Naive thymus-derived CD8-positive, alpha-beta T cell (primary cell): ENCODE data around the gene NEURL1B. TPM values are rescaled to one million over a fixed set of nuclear protein-coding genes. Genes with fewer than 3 reads are reported as not detected.

Experiments used
- ATAC-seq, 2 donors: fragments of 150-1000 bp; cut with Tn5 transposase in 1 of 2; sonication (Bioruptor Pico), chemical (Tn5 transposase) in 1 of 2; 1 replicate in 1 of 2; 2 replicates in 1 of 2; pipeline ENCODE4 v1.10.0; 2021; ENCODE audit warnings: mild to moderate bottlenecking in 2 of 2, moderate library complexity in 2 of 2
- POLR2A ChIA-PET: fragments of 350-600 bp; sonication (Branson Sonifier 250); formaldehyde crosslinking; loops from one replicate; lab custom pipeline; 2021; ENCODE audit warnings: antibody characterized with exemption; lab: Charles Lee
- DNase-seq, 10 donors: peaks; one replicate each; pipeline versions ENCODE4 v3.0.0 to v3.0.0-alpha.2; 2020 to 2022
- H3K27ac Mint-ChIP-seq, 10 donors: one replicate each; pipeline ENCODE4 v1.8.0; 2020 to 2022; ENCODE audit warnings: mild to moderate bottlenecking in 10 of 10, mixed read lengths in 10 of 10, moderate library complexity in 4 of 10, inconsistent platforms in 1 of 10
- H3K27me3 Mint-ChIP-seq, 5 donors: one replicate each; pipeline ENCODE4 v1.8.0; 2021 to 2022; ENCODE audit warnings: mixed read lengths in 5 of 5
- H3K36me3 Mint-ChIP-seq, 3 donors: one replicate each; pipeline ENCODE4 v1.8.0; 2020 to 2022; ENCODE audit warnings: mixed read lengths in 3 of 3, mild to moderate bottlenecking in 2 of 3, inconsistent platforms in 1 of 3
- H3K4me1 Mint-ChIP-seq, 4 donors: one replicate each; pipeline ENCODE4 v1.8.0; 2021 to 2022; ENCODE audit warnings: mixed read lengths in 4 of 4
- H3K4me3 Mint-ChIP-seq, 10 donors: one replicate each; pipeline ENCODE4 v1.8.0; 2020 to 2022; ENCODE audit warnings: mild to moderate bottlenecking in 10 of 10, mixed read lengths in 10 of 10, moderate library complexity in 6 of 10, inconsistent platforms in 1 of 10
- H3K9me3 Mint-ChIP-seq, 9 donors: one replicate each; pipeline ENCODE4 v1.8.0; 2020 to 2022; ENCODE audit warnings: mixed read lengths in 9 of 9, mild to moderate bottlenecking in 3 of 9, inconsistent platforms in 1 of 9, moderate library complexity in 1 of 9
- polyA plus RNA-seq, 3 donors: library from polyadenylated mRNA; unstranded; fragments of 300-500 nt; fragmentation: Illumina TruSeq; gene quantifications; one replicate each; pipeline ENCODE4 v1.2.3, GENCODE V29; 2021
- total RNA-seq, 8 experiments: library from RNA in 2 of 8; stranded (reverse) in 2 of 8; gene quantifications; one replicate each; pipeline ENCODE4 v1.2.3 and lab custom pipeline; 2021 to 2026

NEURL1B gene
- total and polyA plus RNA-seq, 5 experiments from 2014 or later, result 0.06 to 0.49 (median 0.38) TPM; not detected in 2

- no peak overlapping the region for H3K4me3 Mint-ChIP-seq
- no peaks in the 10 kb centered on the region for H3K9me3 Mint-ChIP-seq
- no peaks in the 10 kb centered on the region for H3K27me3 Mint-ChIP-seq
- DNase-seq (peak in 1 of 10 donors; percentile 28), ATAC-seq (no peak)
- POLR2A ChIA-PET, result no interaction called here
- H3K4me1 Mint-ChIP-seq, result peaks cover 6 to 21% (median 20%) of the 10 kb centered on the region in 4 donors
- no peak overlapping the region for H3K27ac Mint-ChIP-seq
- H3K36me3 Mint-ChIP-seq, result no peaks in the 10 kb centered on the region
These were observed 50.8 kb downstream of the NEURL1B start for GRCh38 chr5:172691886-172692285.

- Mint-ChIP-seq H3K4me3 (peak overlapping the region in 1 of 10 donors; percentile 20), H3K27me3 (no peaks in the 10 kb centered on the region), H3K27ac (no peak overlapping the region), H3K36me3 (no peaks in the 10 kb centered on the region), H3K4me1 (peaks cover 8 to 26% (median 26%) of the 10 kb centered on the region in 4 donors), H3K9me3 (no peaks in the 10 kb centered on the region)
- no peak for ATAC-seq
- DNase-seq, result no peak
- POLR2A ChIA-PET, result no interaction called here
These were observed 51.4 kb downstream of the NEURL1B start for GRCh38 chr5:172692451-172692850.

- no peak overlapping the region for H3K27ac Mint-ChIP-seq
- no peak overlapping the region for H3K4me3 Mint-ChIP-seq
- H3K4me1 Mint-ChIP-seq, result peaks cover 10 to 28% (median 26%) of the 10 kb centered on the region in 4 donors
- H3K27me3 Mint-ChIP-seq, result no peaks in the 10 kb centered on the region
- POLR2A ChIA-PET, result no interaction called here
- DNase-seq (no peak), ATAC-seq (no peak)
- no peaks in the 10 kb centered on the region for H3K36me3 Mint-ChIP-seq
- no peaks in the 10 kb centered on the region for H3K9me3 Mint-ChIP-seq
These were observed 51.9 kb downstream of the NEURL1B start for GRCh38 chr5:172692981-172693380.

GRCh38 chr5:172694061-172694460 is 53.0 kb downstream of the NEURL1B start:
- H3K9me3 Mint-ChIP-seq, result no peaks in the 10 kb centered on the region
- H3K36me3 Mint-ChIP-seq, result no peaks in the 10 kb centered on the region
- no peak for DNase-seq
- H3K4me1 Mint-ChIP-seq, result peaks cover 6 to 18% (median 15%) of the 10 kb centered on the region in 4 donors
- no peak for ATAC-seq
- POLR2A ChIA-PET, result interaction anchor here (0.6 kb wide), 1 partner anchor 1200 kb away, joined by 6 read pairs; no protein-coding TSS in a partner anchor
- H3K27me3 Mint-ChIP-seq, result no peaks in the 10 kb centered on the region
- peak overlapping the region in 3 of 10 donors; percentile 9 to 61 (median 58) for H3K27ac Mint-ChIP-seq
- H3K4me3 Mint-ChIP-seq, result no peak overlapping the region

- POLR2A ChIA-PET, result interaction anchor here (0.6 kb wide), 1 partner anchor 1200 kb away, joined by 6 read pairs; no protein-coding TSS in a partner anchor
- peaks cover 6 to 16% (median 11%) of the 10 kb centered on the region in 4 donors for H3K4me1 Mint-ChIP-seq
- DNase-seq, result peak in 1 of 10 donors; percentile 38
- H3K27ac Mint-ChIP-seq, result peak overlapping the region in 4 of 10 donors; percentile 1 to 61 (median 34)
- H3K4me3 Mint-ChIP-seq, result no peak overlapping the region
- no peaks in the 10 kb centered on the region for H3K36me3 Mint-ChIP-seq
- no peak for ATAC-seq
- no peaks in the 10 kb centered on the region for H3K9me3 Mint-ChIP-seq
- H3K27me3 Mint-ChIP-seq, result peaks cover 0 to 2% (median 0%) of the 10 kb centered on the region in 5 donors
These were observed 53.5 kb downstream of the NEURL1B start for GRCh38 chr5:172694541-172694940.

GRCh38 chr5:172695232-172696054 is 54.4 kb downstream of the NEURL1B start:
- Mint-ChIP-seq H3K27ac (peak overlapping the region in 5 of 10 donors; percentile 19 to 84 (median 63)), H3K9me3 (no peaks in the 10 kb centered on the region), H3K27me3 (peaks cover 0 to 4% (median 0%) of the 10 kb centered on the region in 5 donors), H3K4me1 (peaks cover 6 to 16% (median 11%) of the 10 kb centered on the region in 4 donors), H3K4me3 (peak overlapping the region in 4 of 10 donors; percentile 28 to 66 (median 56)), H3K36me3 (no peaks in the 10 kb centered on the region)
- ATAC-seq (no peak), DNase-seq (peak in 1 of 10 donors; percentile 45)
- POLR2A ChIA-PET, result interaction anchor here (1.0 to 1.2 kb wide), 2 partner anchors 12 to 14 kb away, joined by 3 read pairs; no protein-coding TSS in a partner anchor

- Mint-ChIP-seq H3K27me3 (peaks cover 0 to 11% (median 7%) of the 10 kb centered on the region in 5 donors), H3K4me1 (peaks cover 6 to 19% (median 11%) of the 10 kb centered on the region in 4 donors), H3K4me3 (peak overlapping the region; percentile 10 to 99 (median 92)), H3K36me3 (no peaks in the 10 kb centered on the region), H3K27ac (peak overlapping the region in 5 of 10 donors; percentile 67 to 98 (median 96)), H3K9me3 (no peaks in the 10 kb centered on the region)
- ATAC-seq, result no peak
- peak in 1 of 10 donors; percentile 23 for DNase-seq
- POLR2A ChIA-PET, result interaction anchor here (1.0 to 2.2 kb wide), 4 partner anchors 8 to 15 kb away, joined by 3 to 17 read pairs (median 4); no protein-coding TSS in a partner anchor
These were observed 55.2 kb downstream of the NEURL1B start for GRCh38 chr5:172696171-172696849.

- POLR2A ChIA-PET, result interaction anchor here (0.9 to 2.2 kb wide), 3 partner anchors 9 to 242 kb away, joined by 3 to 17 read pairs (median 4); no protein-coding TSS in a partner anchor
- H3K4me3 Mint-ChIP-seq, result peak overlapping the region; percentile 90 to 99 (median 94)
- peaks cover 8 to 26% (median 14%) of the 10 kb centered on the region in 4 donors for H3K4me1 Mint-ChIP-seq
- ATAC-seq (peak; percentile 95 to 98), DNase-seq (peak; percentile 66 to 91 (median 82))
- no peaks in the 10 kb centered on the region for H3K9me3 Mint-ChIP-seq
- H3K27ac Mint-ChIP-seq, result peak overlapping the region; percentile 93 to 98 (median 96)
- H3K27me3 Mint-ChIP-seq, result peaks cover 3 to 19% (median 14%) of the 10 kb centered on the region in 5 donors
- H3K36me3 Mint-ChIP-seq, result no peaks in the 10 kb centered on the region
These were observed 56.4 kb downstream of the NEURL1B start for GRCh38 chr5:172697123-172698121.

- no peak for ATAC-seq
- Mint-ChIP-seq H3K9me3 (no peaks in the 10 kb centered on the region), H3K4me1 (peaks cover 8 to 26% (median 14%) of the 10 kb centered on the region in 4 donors), H3K36me3 (no peaks in the 10 kb centered on the region), H3K4me3 (no peak overlapping the region), H3K27me3 (peaks cover 11 to 34% (median 25%) of the 10 kb centered on the region in 5 donors), H3K27ac (no peak overlapping the region)
- peak in 1 of 10 donors; percentile 28 for DNase-seq
- POLR2A ChIA-PET, result no interaction called here
These were observed 58.4 kb downstream of the NEURL1B start for GRCh38 chr5:172699423-172699822.

GRCh38 chr5:172699999-172700364 is 58.9 kb downstream of the NEURL1B start:
- H3K27me3 Mint-ChIP-seq, result peaks cover 14 to 39% (median 29%) of the 10 kb centered on the region in 5 donors
- POLR2A ChIA-PET, result no interaction called here
- H3K4me3 Mint-ChIP-seq, result no peak overlapping the region
- ATAC-seq (no peak), DNase-seq (peak in 1 of 10 donors; percentile 28)
- no peaks in the 10 kb centered on the region for H3K36me3 Mint-ChIP-seq
- H3K9me3 Mint-ChIP-seq, result no peaks in the 10 kb centered on the region
- peaks cover 9 to 25% (median 14%) of the 10 kb centered on the region in 4 donors for H3K4me1 Mint-ChIP-seq
- H3K27ac Mint-ChIP-seq, result no peak overlapping the region
